Esophagus squamous epithelium (tissue), 5 donors: ENCODE measurements around the gene NPAS2. TPM values are rescaled to one million over a fixed set of nuclear protein-coding genes. Genes with fewer than 3 reads are reported as not detected.

ENCODE experiments used
- DNase-seq: peaks from one replicate; lab custom pipeline; 2025; lab: John Stamatoyannopoulos, UW
- H3K27ac ChIP-seq, 4 donors: fragments of 200-600 bp; sonication (generic); one replicate each; pipeline ENCODE4 v1.5.1; 2016 to 2019; ENCODE audit warnings: mild to moderate bottlenecking in 1 of 4
- H3K27me3 ChIP-seq, 4 donors: fragments of 200-600 bp; sonication (generic); 1 replicate in 3 of 4; 2 replicates in 1 of 4; pipeline versions ENCODE4 v1.5.1 to v1.6.0; 2017 to 2021; ENCODE audit warnings: antibody characterized with exemption in 1 of 4
- H3K36me3 ChIP-seq, 3 donors: fragments of 200-600 bp; sonication (generic); one replicate each; pipeline ENCODE4 v1.5.1; 2016 to 2019
- H3K4me1 ChIP-seq, 3 donors: fragments of 200-600 bp; sonication (generic); one replicate each; pipeline ENCODE4 v1.5.1; 2017 to 2019
- H3K4me3 ChIP-seq, 4 donors: fragments of 200-600 bp; sonication (generic); 1 replicate in 3 of 4; 2 replicates in 1 of 4; pipeline ENCODE4 v1.5.1; 2016 to 2019; ENCODE audit warnings: mild to moderate bottlenecking in 2 of 4, moderate library complexity in 1 of 4
- H3K9me3 ChIP-seq, 3 donors: fragments of 200-600 bp; sonication (generic); one replicate each; pipeline ENCODE4 v1.5.1; 2016 to 2019
- POLR2A ChIP-seq, 4 donors: fragments of 450-650 bp; IDR thresholded peaks; one replicate each; pipeline ENCODE4 v1.6.1; 2017; ENCODE audit warnings: antibody characterized with exemption in 4 of 4, mild to moderate bottlenecking in 4 of 4, moderate library complexity in 3 of 4
- WGBS, 2 donors: methylation state at CpG; one replicate each; pipeline ENCODE4 v1.1.5; 2018; 5-methylcytosine and 5-hydroxymethylcytosine counted together
- intact Hi-C: fragments of 100-400 bp; cut with DNase I; formaldehyde crosslinking; loops from one replicate; pipeline ENCODE4 v1.15.0; 2022
- total RNA-seq, 4 donors: library from RNA; depleted of rRNA; stranded (reverse); fragments of >200 nt; gene quantifications; one replicate each; pipeline ENCODE4 v1.1.0, GENCODE V29; 2016
- TF ChIP-seq, protein P1 (sequence below), 6 experiments: fragments of 450-650 bp in 4 of 6; fragments of 200-600 bp in 2 of 6; sonication (generic) in 2 of 6; IDR thresholded peaks; one replicate each; pipeline ENCODE4 v1.5.1; 2016 to 2019; ENCODE audit warnings: antibody characterized with exemption in 6 of 6, mild to moderate bottlenecking in 4 of 6, moderate library complexity in 4 of 6
- donor health status: DM: yes; HTN: yes; CAD: no.

Gene NPAS2
- total RNA-seq, 4 donors from 2014 or later = 29.1 to 64.2 (median 39.1) TPM

DNA sequence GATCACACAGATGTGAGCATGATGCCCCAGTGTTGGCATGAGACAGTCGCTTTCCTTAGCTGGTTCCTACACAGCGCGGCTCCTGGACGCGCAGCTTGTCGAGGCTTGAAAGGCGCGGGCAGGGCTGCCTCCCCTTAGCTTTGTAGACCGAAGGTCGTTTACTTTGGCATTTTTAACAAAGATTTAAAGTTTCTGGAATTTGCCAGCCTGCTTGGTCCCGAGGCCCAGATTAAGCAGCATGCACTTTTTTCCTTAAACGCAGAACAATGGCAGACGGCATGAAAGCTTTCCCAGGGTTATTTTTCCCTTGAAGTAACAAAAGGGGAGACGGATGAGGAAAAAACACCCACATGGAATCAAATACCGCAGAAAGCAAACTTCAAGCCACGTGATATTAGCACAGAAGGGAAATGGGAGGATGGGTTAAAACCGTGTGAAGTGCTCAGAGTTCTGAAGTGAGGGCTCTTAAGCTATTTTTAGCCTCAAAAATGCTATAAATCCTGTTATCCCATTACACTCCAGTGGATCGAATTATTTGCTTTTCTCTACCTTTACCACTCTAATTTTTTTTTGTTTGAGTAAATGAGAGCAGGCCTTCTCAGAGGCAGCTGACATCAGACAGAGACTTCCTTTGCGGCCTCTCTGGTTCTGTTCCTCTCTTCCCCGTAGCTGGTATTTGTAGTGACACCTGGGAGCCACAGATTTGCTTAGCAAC is 55.7 kb downstream of the NPAS2 start:
- H3K9me3 ChIP-seq = no peaks in the 10 kb centered on the region
- DNase-seq = no peak
- TF ChIP-seq POLR2A (IDR thresholded peaks at IDR 0.05) = no peak
- TF ChIP-seq, protein P1, sequence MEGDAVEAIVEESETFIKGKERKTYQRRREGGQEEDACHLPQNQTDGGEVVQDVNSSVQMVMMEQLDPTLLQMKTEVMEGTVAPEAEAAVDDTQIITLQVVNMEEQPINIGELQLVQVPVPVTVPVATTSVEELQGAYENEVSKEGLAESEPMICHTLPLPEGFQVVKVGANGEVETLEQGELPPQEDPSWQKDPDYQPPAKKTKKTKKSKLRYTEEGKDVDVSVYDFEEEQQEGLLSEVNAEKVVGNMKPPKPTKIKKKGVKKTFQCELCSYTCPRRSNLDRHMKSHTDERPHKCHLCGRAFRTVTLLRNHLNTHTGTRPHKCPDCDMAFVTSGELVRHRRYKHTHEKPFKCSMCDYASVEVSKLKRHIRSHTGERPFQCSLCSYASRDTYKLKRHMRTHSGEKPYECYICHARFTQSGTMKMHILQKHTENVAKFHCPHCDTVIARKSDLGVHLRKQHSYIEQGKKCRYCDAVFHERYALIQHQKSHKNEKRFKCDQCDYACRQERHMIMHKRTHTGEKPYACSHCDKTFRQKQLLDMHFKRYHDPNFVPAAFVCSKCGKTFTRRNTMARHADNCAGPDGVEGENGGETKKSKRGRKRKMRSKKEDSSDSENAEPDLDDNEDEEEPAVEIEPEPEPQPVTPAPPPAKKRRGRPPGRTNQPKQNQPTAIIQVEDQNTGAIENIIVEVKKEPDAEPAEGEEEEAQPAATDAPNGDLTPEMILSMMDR (IDR thresholded peaks at IDR 0.05) = no peak
- intact Hi-C loops = no loop called here
- H3K36me3 ChIP-seq = no peaks in the 10 kb centered on the region
- WGBS, 2 donors = 38 to 60% methylated on average over 16 of the region's 20 CpGs
- H3K4me3 ChIP-seq = no peak overlapping the region
- no peaks in the 10 kb centered on the region for H3K27me3 ChIP-seq
- peaks cover 8 to 33% (median 10%) of the 10 kb centered on the region in 3 donors for H3K4me1 ChIP-seq
- H3K27ac ChIP-seq = peak overlapping the region; percentile 64 to 82 (median 74)

DNA sequence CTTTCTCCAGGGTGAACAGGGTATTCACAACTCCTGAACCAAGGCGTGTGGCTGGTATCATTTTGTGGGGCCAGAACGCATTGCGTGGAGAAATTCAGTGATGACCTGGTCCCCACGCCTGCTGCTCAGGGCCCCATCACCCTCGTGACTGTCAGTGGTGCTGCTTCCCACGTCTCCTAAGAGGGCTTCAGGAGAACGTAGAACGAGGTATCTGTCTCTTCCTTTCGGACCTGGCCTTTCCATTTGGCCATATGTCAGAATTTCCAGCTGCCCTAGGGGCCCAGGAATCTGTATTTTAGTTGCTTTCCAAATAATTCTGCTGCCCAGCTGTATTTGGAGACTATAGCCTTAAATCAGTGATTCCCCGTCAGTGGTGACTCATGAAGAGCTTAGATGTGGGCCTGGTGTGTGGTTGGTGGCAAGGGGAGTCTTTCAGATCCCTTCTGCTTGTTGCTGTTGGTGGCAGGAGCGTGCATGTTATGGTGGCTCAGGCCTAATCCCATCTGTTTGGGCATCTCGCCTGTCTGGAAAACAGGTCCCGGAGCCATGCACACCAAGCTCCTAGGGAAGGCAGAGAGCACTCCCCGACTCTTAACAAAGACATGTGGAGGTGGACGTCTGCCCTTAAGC is 56.4 kb downstream of the NPAS2 start:
- no peak for DNase-seq
- no peaks in the 10 kb centered on the region for H3K27me3 ChIP-seq
- H3K27ac ChIP-seq = peak overlapping the region; percentile 64 to 82 (median 74)
- intact Hi-C loops = no loop called here
- H3K9me3 ChIP-seq = no peaks in the 10 kb centered on the region
- 63 to 65% methylated on average over 10 to 13 of the region's 15 CpGs for WGBS, 2 donors
- H3K4me1 ChIP-seq = peaks cover 8 to 33% (median 10%) of the 10 kb centered on the region in 3 donors
- H3K4me3 ChIP-seq = no peak overlapping the region
- H3K36me3 ChIP-seq = no peaks in the 10 kb centered on the region
- no peak for TF ChIP-seq POLR2A (IDR thresholded peaks at IDR 0.05)
- TF ChIP-seq, protein P1 (IDR thresholded peaks at IDR 0.05) = no peak

DNA sequence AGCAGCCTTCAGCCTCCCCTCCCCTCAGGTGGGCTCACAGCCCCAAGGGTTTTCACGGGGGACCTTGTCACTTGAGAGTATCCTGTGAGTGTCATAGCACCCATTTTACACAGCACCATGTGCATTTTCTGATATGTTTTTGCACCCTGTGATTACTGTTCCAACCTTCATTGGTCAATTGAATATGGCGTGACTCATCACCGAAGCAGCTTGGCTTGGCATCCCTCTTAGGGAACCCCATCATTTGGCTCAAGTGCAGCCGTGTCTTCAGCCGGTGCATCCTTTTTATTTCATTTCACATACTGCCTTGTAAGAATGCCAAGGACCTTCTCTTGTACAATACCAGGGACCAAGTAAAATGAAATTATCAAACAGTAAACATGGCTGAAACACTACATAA is 57.6 kb downstream of the NPAS2 start:
- intact Hi-C loops = no loop called here
- Histone ChIP-seq H3K4me1 (peaks cover 8 to 39% (median 10%) of the 10 kb centered on the region in 3 donors), H3K27me3 (no peaks in the 10 kb centered on the region), H3K9me3 (no peaks in the 10 kb centered on the region), H3K27ac (peak overlapping the region in 3 of 4 donors; percentile 5 to 40 (median 16)), H3K36me3 (no peaks in the 10 kb centered on the region), H3K4me3 (no peak overlapping the region)
- no peak for TF ChIP-seq POLR2A (IDR thresholded peaks at IDR 0.05)
- TF ChIP-seq, protein P1 (IDR thresholded peaks at IDR 0.05) = no peak
- DNase-seq = no peak
- 59 to 73% methylated on average over 4 to 5 of the region's 5 CpGs for WGBS, 2 donors

DNA sequence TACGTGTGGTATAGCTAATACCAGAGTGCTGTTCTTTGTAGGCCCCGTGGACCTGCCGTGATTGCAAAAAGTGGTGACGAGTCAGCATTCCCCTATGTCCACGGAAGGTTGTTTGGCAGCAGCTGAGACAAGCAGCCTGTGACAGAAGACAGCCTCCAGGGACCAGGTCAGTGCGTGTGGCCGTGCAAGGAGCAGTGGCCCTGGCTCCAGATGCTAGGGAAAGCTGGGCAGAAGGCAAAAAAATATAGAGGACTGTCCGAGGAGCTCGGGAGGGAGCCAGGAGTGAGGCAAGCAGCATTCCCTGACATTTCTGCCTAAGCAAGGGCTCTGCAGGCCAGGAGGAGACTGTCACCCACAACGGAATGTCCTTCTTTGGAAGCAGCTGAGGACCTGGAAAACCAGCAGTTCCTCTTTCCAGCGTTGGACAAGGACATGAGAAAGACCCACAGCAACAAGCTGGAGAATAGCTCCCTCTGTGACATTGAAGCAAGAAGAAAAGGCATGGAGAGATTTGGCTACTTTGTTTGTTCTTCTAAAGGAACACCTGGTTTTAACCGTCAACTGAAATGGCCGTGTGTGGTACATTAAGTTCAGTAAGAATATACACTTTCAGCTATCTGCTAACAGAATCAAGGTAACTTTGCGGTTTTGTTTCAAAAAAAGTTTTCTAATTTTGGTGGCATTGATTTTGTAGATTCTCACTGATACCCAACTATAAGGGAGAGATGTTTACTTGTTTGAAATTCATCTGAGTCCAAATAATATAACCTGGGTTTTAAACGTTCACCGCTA is 58.3 kb downstream of the NPAS2 start:
- Histone ChIP-seq H3K36me3 (no peaks in the 10 kb centered on the region), H3K4me1 (peaks cover 8 to 45% (median 10%) of the 10 kb centered on the region in 3 donors), H3K27me3 (no peaks in the 10 kb centered on the region), H3K27ac (peak overlapping the region in 3 of 4 donors; percentile 5 to 40 (median 16)), H3K9me3 (no peaks in the 10 kb centered on the region), H3K4me3 (no peak overlapping the region)
- 62 to 72% methylated on average over 15 to 16 of the region's 16 CpGs for WGBS, 2 donors
- intact Hi-C loops = no loop called here
- no peak for DNase-seq
- TF ChIP-seq POLR2A (IDR thresholded peaks at IDR 0.05) = no peak

- DNase-seq = no peak
- H3K27ac ChIP-seq = no peak overlapping the region
- H3K4me3 ChIP-seq = no peak overlapping the region
- no peak for TF ChIP-seq POLR2A (IDR thresholded peaks at IDR 0.05)
- TF ChIP-seq, protein P1 (IDR thresholded peaks at IDR 0.05) = no peak
- intact Hi-C loops = no loop called here
- peaks cover 10 to 56% (median 15%) of the 10 kb centered on the region in 3 donors for H3K4me1 ChIP-seq
- H3K36me3 ChIP-seq = no peaks in the 10 kb centered on the region
- 82 to 90% methylated on average over 3 of the region's 3 CpGs for WGBS, 2 donors
- H3K9me3 ChIP-seq = no peaks in the 10 kb centered on the region
- no peaks in the 10 kb centered on the region for H3K27me3 ChIP-seq
Measured at GRCh38 chr2:100879296-100879695, 59.4 kb downstream of the NPAS2 start.
